Activated T-helper 2 cell treated with anti-CD3 and anti-CD28 coated beads, Interferon-gamma antibody, Interleukin-2, Interleukin-4, amounts not matched to agents 10 μg/mL and 5 μg/mL and 100 μg/mL, durations not matched to agents 14 hours and 24 hours and 36 hours (primary cell): Measurements from ENCODE around the gene NDUFB5. TPM values are rescaled to one million over a fixed set of nuclear protein-coding genes. Genes with fewer than 3 reads are reported as not detected.

Experiments used
- DNase-seq: peaks from one replicate; pipeline ENCODE4 v3.0.0; 2021; ENCODE audit warnings: low spot score
- H3K27ac Mint-ChIP-seq: one replicate; pipeline ENCODE4 v1.8.0; 2021; ENCODE audit warnings: mixed read lengths
- H3K27me3 Mint-ChIP-seq: one replicate; pipeline ENCODE4 v1.8.0; 2021; ENCODE audit warnings: low read depth, mixed read lengths
- H3K36me3 Mint-ChIP-seq: one replicate; pipeline ENCODE4 v1.8.0; 2021; ENCODE audit warnings: low read depth, mixed read lengths
- H3K4me1 Mint-ChIP-seq: one replicate; pipeline ENCODE4 v1.8.0; 2021; ENCODE audit warnings: low read depth, mixed read lengths
- H3K4me3 Mint-ChIP-seq: one replicate; pipeline ENCODE4 v1.8.0; 2021; ENCODE audit warnings: low read depth, mild to moderate bottlenecking, moderate library complexity, mixed read lengths
- H3K9me3 Mint-ChIP-seq: one replicate; pipeline ENCODE4 v1.8.0; 2021; ENCODE audit warnings: mixed read lengths
- intact Hi-C: fragments of 100-400 bp; cut with micrococcal nuclease; formaldehyde crosslinking; loops from one replicate; pipeline ENCODE4 v1.15.1; 2023
- total RNA-seq: library from RNA; stranded (reverse); gene quantifications from 2 replicates; pipeline ENCODE4 v1.2.3, GENCODE V29; 2022

Gene NDUFB5
- 90.3 and 91.6 TPM in 2 replicates for total RNA-seq

DNA sequence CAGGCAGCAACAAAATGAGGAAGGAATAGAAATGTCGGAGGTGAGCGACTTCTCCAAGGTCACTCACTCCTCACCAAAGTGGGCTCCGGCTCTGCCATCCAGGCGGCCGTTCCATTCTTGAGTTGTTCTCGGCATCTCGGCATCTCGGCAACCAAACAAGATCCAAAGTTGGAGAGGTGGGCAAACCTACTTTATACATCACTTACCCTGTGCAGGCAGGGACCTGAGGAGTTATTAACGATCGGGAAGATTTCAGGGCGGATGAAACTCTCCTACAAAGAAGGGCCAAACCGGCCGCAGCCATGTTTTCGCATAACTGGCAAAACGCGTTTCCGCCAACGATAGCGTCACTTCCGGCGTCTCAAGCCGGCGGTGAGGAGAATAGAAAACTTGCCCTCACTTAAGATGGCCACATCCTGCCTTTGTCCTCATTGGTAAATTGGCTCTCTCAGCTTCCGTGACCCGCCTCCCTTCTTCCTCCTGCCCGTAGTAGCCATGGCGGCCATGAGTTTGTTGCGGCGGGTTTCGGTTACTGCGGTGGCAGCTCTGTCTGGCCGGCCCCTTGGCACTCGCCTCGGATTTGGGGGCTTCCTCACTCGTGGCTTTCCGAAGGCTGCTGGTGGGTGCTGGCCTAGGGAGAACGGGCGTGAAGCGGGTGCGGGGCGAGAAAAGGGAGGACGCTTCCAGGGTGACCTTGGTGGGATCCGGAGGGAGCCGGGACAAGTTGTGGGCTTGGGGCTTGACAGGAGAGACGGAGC lies at the start of gene NDUFB5, which contains the start of gene MRPL47:
TSS of gene NDUFB5 (plus strand) at position 474 of the 758 bp plus-strand sequence. CDS start at position 496, 22 bp downstream.
TSS of gene MRPL47 (minus strand) at position 318 of the 758 bp plus-strand sequence. CDS start at position 304, 14 bp downstream.
- Mint-ChIP-seq H3K9me3 (no peaks in the 10 kb centered on the region), H3K4me3 (peak within 1 kb of the TSS; percentile 99), H3K36me3 (peaks cover 36% of the 10 kb centered on the region), H3K27ac (peak within 1 kb of the TSS; percentile 99), H3K4me1 (peaks cover 31% of the 10 kb centered on the region), H3K27me3 (no peaks in the 10 kb centered on the region)
- peak; percentile 91 for DNase-seq
- intact Hi-C loops = loop anchor here (1.0 to 5.0 kb wide), 7 partner anchors 42 to 998 kb away; partner anchors contain the start of genes ACTL6A, MFN1, PIK3CA and TTC14

DNA sequence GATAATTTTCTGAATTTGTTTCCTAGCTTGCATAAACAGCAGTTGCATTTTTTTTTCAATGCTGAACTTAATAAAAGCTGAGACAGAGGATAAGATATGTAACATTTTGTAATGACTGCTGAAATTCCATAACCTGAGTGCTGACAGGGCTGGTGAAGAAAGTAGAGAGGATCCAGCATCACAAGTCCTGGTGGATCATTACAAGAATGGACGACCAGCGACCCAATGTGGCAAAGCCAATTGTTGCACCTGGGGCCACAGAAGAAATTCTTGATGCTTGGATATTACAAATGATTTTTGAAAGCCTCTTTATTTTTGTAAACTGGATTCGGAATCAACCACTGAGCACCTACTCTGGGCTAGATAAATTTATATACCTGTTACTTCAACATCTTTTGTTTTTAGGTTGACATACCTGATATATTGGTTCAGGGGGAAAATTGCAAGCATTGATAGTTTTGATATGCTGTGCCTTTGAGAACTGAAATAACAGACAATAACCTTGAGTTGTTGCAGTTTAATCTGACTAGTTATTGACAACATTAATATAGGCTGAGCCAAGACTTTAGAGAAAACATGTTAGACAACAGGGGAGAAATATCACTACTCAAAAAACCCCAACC lies 45.7 kb upstream of the NDUFB5 start:
- Mint-ChIP-seq H3K27ac (no peak overlapping the region), H3K27me3 (peaks cover 22% of the 10 kb centered on the region), H3K9me3 (no peaks in the 10 kb centered on the region), H3K36me3 (no peaks in the 10 kb centered on the region), H3K4me3 (no peak overlapping the region), H3K4me1 (peaks cover 13% of the 10 kb centered on the region)
- DNase-seq = peak; percentile 28
- intact Hi-C loops = loop anchor here (2.0 kb wide), 1 partner anchor 544 kb away; no protein-coding TSS in a partner anchor

DNA sequence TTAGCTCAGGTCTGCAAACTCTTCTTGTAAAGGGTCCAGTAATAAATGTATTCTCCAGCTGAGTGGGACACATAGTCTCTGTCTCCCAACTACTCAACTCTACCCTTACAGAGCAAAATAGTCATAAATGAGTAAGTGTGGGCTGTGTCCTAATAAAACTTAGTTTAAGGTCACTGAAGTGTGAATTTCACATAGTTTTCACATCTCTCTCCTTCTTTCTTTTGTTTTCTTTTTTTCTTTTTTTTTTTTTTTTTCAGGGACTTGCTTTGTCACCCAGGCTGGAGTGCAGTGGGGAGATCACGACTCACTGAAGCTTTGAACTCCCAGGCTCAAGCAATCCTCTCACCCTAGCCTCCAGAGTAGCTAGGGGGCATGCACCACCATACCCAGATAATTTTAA lies 43.8 kb upstream of the NDUFB5 start:
- no peak for DNase-seq
- peaks cover 3% of the 10 kb centered on the region for H3K36me3 Mint-ChIP-seq
- peaks cover 27% of the 10 kb centered on the region for H3K4me1 Mint-ChIP-seq
- H3K27ac Mint-ChIP-seq = no peak overlapping the region
- intact Hi-C loops = loop anchor here (5.0 kb wide), 1 partner anchor 1042 kb away; the partner anchor contains the start of gene TTC14
- no peaks in the 10 kb centered on the region for H3K9me3 Mint-ChIP-seq
- peaks cover 19% of the 10 kb centered on the region for H3K27me3 Mint-ChIP-seq
- H3K4me3 Mint-ChIP-seq = no peak overlapping the region

DNA sequence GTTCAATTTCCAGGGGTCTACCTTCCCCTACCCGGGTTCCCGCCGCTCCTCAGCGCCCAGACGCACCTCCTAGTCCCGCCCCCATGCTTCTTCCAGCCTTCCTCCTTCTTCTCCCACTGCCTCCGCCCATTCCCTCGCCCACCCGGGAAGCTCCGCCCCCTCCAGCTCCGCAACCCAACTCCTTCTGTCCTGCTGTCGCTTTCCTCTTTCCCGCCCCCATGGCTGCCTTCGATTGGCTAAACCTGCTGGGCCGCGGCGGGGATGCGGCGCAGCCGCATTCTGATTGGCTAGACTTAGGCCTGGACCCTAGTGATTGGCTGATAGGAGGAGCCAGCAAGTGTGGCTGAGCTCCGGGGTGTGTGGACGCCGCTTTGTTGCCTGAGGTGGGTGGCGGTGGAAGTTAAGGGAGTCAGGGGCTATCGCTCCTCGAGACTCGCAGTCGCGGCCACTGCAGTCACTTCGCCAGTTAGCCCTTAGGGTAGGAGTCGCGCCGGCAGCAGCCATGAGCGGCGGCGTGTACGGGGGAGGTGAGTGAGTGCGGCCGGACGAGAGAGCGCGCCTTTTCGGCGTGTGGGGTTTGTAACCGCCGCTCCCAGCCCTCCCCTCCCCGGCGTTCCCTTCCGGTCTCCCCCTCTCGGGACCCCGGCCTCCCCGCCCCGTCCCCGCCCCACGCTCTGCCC lies 41.9 kb upstream of the NDUFB5 start, which contains the start of gene ACTL6A:
TSS of gene ACTL6A (plus strand) at position 336 of the 680 bp plus-strand sequence. CDS start at position 503, 167 bp downstream.
- Mint-ChIP-seq H3K4me1 (peaks cover 30% of the 10 kb centered on the region), H3K9me3 (no peaks in the 10 kb centered on the region), H3K27ac (peak within 1 kb of the TSS; percentile 98), H3K27me3 (peaks cover 14% of the 10 kb centered on the region), H3K36me3 (peaks cover 6% of the 10 kb centered on the region), H3K4me3 (peak within 1 kb of the TSS; percentile 98)
- DNase-seq = peak; percentile 98
- intact Hi-C loops = loop anchor here (1.0 to 5.0 kb wide), 8 partner anchors 42 to 1040 kb away; partner anchors contain the start of genes GNB4, MFN1, MRPL47 and NDUFB5

DNA sequence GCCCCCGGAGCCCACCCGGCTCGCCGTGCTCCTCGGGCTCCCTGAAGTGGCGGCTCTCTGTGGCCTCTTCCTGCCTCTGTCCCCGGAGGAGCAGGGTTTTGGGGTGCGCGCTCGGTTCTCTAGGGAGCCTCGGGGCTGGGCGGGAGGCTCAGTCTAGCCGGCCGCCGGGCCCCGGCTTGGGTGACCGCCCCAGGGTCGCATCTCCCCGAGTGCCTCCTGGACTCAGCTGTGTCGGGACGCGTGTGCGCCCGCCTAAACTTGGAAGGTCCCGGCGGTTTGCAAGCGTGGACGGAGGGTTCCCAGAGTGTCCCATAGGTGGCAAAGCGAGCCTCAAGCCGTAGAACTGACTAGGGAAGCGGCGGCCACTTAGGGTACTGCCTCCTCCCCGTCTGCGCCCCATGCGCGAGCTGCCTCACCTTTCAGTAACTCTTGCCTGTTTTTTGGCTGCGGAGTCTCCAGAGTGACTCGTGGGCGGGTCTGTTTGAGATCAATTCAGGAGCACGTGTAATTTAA lies 41.3 kb upstream of the NDUFB5 start:
- Mint-ChIP-seq H3K4me1 (peaks cover 30% of the 10 kb centered on the region), H3K4me3 (peak overlapping the region; percentile 98), H3K27me3 (peaks cover 14% of the 10 kb centered on the region), H3K9me3 (no peaks in the 10 kb centered on the region), H3K27ac (peak overlapping the region; percentile 96), H3K36me3 (peaks cover 6% of the 10 kb centered on the region)
- DNase-seq = peak; percentile 66
- intact Hi-C loops = loop anchor here (2.0 to 5.0 kb wide), 3 partner anchors 113 to 1039 kb away; partner anchors contain the start of genes GNB4, TTC14 and ZMAT3

DNA sequence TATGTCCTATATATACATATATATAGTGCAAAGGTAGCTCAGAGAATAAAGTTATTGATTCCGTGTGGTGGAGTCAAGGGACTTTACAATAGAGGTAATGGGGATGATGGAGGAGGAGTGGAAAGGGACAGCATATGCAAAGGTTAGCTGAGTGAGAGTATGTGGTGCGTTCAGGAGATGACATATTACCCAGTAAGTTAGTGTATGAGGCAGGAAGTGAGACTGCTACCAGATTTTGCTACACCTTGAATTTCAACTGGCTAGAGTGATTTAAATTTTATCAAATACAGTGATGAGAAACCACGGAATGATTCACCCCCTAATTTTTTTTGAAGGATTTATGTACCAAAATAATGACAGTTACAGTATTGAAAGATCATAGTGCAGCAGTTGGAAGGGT lies 39.1 kb upstream of the NDUFB5 start:
- Mint-ChIP-seq H3K4me1 (peaks cover 30% of the 10 kb centered on the region), H3K4me3 (peak overlapping the region; percentile 27), H3K9me3 (no peaks in the 10 kb centered on the region), H3K36me3 (peaks cover 21% of the 10 kb centered on the region), H3K27me3 (peaks cover 4% of the 10 kb centered on the region), H3K27ac (peak overlapping the region; percentile 86)
- DNase-seq = no peak
- intact Hi-C loops = loop anchor here (1.0 kb wide), 1 partner anchor 87 kb away; no protein-coding TSS in a partner anchor

DNA sequence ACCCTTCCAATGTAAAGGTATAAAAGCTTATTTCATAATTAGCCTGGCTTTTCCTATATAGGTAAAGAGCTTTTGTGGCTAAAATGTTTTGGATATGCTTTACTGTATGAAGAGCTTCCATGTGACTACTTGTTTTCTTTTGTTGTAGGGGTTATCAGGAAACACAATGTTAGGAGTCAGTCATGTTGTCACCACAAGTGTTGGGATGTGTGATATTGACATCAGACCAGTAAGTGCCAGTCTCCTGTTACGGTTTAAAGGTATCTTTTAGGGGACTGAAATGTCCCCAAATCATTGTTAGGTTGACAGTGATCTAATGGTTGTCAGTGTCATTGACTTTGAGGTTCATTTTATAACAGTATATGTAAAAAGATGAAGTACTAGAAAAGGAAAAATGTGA lies 23.6 kb upstream of the NDUFB5 start:
- H3K27ac Mint-ChIP-seq = no peak overlapping the region

DNA sequence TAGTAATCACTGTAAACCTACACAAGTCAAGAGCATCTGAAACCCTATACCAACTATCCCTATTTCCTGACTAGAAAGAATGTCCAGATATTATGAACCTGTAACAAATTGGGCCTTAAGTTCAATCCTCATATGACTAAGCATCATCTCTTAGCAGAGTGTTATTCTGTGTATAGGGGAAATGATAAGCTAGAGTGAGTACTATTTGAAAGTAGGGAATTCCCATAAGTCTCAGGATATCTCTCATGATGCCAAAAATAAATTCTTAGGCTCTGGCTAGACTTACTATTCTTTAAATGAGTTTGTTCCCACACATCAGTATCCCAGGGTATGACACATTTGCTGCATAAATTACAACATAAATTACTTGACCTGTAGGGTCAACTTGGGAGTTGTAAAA lies 15.5 kb upstream of the NDUFB5 start:
- peaks cover 64% of the 10 kb centered on the region for H3K36me3 Mint-ChIP-seq
- H3K4me3 Mint-ChIP-seq = no peak overlapping the region
- H3K27me3 Mint-ChIP-seq = no peaks in the 10 kb centered on the region
- DNase-seq = no peak
- no peaks in the 10 kb centered on the region for H3K9me3 Mint-ChIP-seq
- H3K27ac Mint-ChIP-seq = peak overlapping the region; percentile 0
- intact Hi-C loops = no loop called here
- peaks cover 2% of the 10 kb centered on the region for H3K4me1 Mint-ChIP-seq

More for the DNA sequence above, 23.6 kb upstream of the NDUFB5 start:
- Mint-ChIP-seq H3K4me1 (no peaks in the 10 kb centered on the region), H3K9me3 (no peaks in the 10 kb centered on the region), H3K36me3 (peaks cover 60% of the 10 kb centered on the region), H3K27me3 (no peaks in the 10 kb centered on the region), H3K4me3 (no peak overlapping the region)
- intact Hi-C loops = no loop called here
- no peak for DNase-seq

DNA sequence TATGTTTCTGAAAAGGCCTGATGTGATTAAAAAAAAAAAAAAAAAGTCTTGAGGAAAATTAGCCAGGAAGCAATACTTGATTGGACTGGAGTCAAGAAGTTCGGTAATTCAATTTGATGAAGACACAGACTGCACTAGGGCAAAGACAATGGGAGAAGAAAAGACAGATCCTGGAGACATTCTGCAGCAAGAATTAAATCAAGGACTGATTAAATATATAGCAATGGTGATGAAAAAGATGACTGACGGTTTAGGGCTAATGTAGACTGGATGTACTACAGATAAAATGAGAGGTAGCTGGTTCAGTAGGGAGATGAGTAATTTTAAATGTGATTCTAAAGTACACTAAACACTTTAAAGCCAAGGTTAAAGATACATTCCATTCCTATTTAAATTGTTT lies 13.9 kb upstream of the NDUFB5 start:
- Mint-ChIP-seq H3K36me3 (peaks cover 68% of the 10 kb centered on the region), H3K27ac (no peak overlapping the region), H3K4me3 (no peak overlapping the region), H3K4me1 (peaks cover 2% of the 10 kb centered on the region), H3K9me3 (no peaks in the 10 kb centered on the region), H3K27me3 (no peaks in the 10 kb centered on the region)
- intact Hi-C loops = no loop called here
- DNase-seq = no peak

DNA sequence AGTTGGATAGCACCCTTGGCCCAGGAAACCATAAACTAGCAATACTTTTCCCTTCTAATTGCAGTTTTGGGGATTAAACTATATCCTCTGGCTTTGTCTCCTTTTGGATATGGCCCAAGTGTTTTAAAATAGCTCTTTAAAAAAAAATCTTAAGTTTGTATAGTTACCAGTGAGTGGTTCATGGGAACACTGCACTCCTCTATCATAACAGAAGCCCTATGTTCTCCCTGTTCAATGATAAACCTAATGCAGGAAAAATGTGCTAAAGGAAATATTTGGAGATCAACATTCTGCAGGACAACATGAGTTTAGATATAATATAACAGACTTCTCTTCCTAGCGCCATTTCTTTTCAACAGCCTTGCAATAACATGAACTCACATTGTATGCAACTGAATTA lies 13.3 kb upstream of the NDUFB5 start:
- peaks cover 2% of the 10 kb centered on the region for H3K4me1 Mint-ChIP-seq
- no peak overlapping the region for H3K27ac Mint-ChIP-seq
- H3K4me3 Mint-ChIP-seq = no peak overlapping the region
- peaks cover 65% of the 10 kb centered on the region for H3K36me3 Mint-ChIP-seq
- H3K9me3 Mint-ChIP-seq = no peaks in the 10 kb centered on the region
- DNase-seq = no peak
- H3K27me3 Mint-ChIP-seq = no peaks in the 10 kb centered on the region
- intact Hi-C loops = no loop called here

DNA sequence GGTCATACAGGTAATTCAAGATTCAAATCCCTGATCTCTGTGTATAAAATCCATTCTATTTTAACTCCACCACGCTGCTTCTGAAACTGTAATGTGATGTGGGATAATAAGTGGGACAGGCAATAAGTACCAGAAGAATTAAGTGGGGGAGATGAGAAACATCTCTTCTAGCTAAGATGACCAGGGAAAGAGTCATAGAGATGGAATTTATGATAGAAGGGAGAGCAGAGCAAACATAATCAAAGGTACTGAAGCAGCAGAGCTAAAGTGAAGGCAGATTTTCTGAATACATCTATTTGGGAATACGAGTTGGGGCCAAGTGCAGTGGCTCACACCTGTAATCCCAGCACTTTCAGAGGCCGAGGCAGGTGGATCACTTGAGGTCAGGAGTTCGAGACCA lies 5.1 kb upstream of the NDUFB5 start:
- H3K4me3 Mint-ChIP-seq = no peak overlapping the region
- no peaks in the 10 kb centered on the region for H3K9me3 Mint-ChIP-seq
- intact Hi-C loops = no loop called here
- no peak overlapping the region for H3K27ac Mint-ChIP-seq
- DNase-seq = no peak
- H3K4me1 Mint-ChIP-seq = peaks cover 6% of the 10 kb centered on the region
- no peaks in the 10 kb centered on the region for H3K27me3 Mint-ChIP-seq
- H3K36me3 Mint-ChIP-seq = peaks cover 58% of the 10 kb centered on the region

DNA sequence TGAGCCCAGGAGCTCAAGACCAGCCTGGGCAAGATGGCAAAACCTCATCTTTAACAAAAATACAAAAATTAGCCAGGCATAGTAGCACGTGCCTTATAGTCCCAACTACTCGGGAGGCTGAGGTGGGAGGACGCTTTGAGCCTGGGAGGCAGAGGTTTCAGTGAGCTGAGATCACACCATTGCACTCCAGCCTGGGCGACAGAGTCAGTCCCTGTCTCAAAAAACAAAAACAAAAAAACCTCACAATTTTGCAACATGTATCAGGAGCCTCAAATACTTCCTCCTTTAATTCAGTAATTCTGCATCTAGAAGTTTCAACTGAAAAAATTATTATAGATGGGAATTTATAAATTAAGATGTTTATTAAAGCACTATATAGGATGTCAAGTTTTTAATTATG lies 1.3 kb upstream of the NDUFB5 start:
- Mint-ChIP-seq H3K4me1 (peaks cover 22% of the 10 kb centered on the region), H3K36me3 (peaks cover 37% of the 10 kb centered on the region), H3K27ac (peak overlapping the region; percentile 99), H3K4me3 (peak overlapping the region; percentile 99), H3K27me3 (no peaks in the 10 kb centered on the region), H3K9me3 (no peaks in the 10 kb centered on the region)
- DNase-seq = no peak
- intact Hi-C loops = loop anchor here (5.0 kb wide), 1 partner anchor 531 kb away; the partner anchor contains the start of gene ZMAT3
